HG02571 (cell line): ENCODE results near the gene POLD3.

Experiments
- ATAC-seq: cut with Tn5 transposase; IDR thresholded peaks from one replicate; pipeline ENCODE4 v1.9.1; 2021; ENCODE audit warnings: mild to moderate bottlenecking, moderate library complexity; ENCODE audit not compliant: unreplicated experiment

POLD3 gene

GRCh38 chr11:74686792-74687191 is 94.4 kb downstream of the POLD3 start:
- ATAC-seq: no peak

- no peak for ATAC-seq
Measured at GRCh38 chr11:74687237-74688023, 95.0 kb downstream of the POLD3 start.

GRCh38 chr11:74689666-74690065 is 97.3 kb downstream of the POLD3 start:
- ATAC-seq: no peak

GRCh38 chr11:74691755-74692154 is 99.4 kb downstream of the POLD3 start:
- no peak for ATAC-seq
